22Rv1 (cell line): Measurements from ENCODE around the gene FGD2.
A peak's percentile ranks its signal among the peaks of the same experiment; 100 is the strongest.
"Not testable (repeated sequence)": the region's sequence is repeated elsewhere in the genome, so short reads cannot be mapped to it uniquely, and the experiment has no call there.

ENCODE experiments used
- H3K27ac ChIP-seq: fragments of 450-650 bp; 2 replicates; pipeline ENCODE4 v1.5.1; 2017
- CTCF ChIP-seq: fragments of 450-650 bp; IDR thresholded peaks from 2 replicates; pipeline ENCODE4 v1.5.1; 2017; ENCODE audit warnings: mild to moderate bottlenecking
- ZFX ChIP-seq: fragments of 450-650 bp; IDR thresholded peaks from 2 replicates; pipeline ENCODE4 v1.6.1; 2017; ENCODE audit warnings: antibody characterized with exemption, borderline replicate concordance

FGD2 gene

DNA sequence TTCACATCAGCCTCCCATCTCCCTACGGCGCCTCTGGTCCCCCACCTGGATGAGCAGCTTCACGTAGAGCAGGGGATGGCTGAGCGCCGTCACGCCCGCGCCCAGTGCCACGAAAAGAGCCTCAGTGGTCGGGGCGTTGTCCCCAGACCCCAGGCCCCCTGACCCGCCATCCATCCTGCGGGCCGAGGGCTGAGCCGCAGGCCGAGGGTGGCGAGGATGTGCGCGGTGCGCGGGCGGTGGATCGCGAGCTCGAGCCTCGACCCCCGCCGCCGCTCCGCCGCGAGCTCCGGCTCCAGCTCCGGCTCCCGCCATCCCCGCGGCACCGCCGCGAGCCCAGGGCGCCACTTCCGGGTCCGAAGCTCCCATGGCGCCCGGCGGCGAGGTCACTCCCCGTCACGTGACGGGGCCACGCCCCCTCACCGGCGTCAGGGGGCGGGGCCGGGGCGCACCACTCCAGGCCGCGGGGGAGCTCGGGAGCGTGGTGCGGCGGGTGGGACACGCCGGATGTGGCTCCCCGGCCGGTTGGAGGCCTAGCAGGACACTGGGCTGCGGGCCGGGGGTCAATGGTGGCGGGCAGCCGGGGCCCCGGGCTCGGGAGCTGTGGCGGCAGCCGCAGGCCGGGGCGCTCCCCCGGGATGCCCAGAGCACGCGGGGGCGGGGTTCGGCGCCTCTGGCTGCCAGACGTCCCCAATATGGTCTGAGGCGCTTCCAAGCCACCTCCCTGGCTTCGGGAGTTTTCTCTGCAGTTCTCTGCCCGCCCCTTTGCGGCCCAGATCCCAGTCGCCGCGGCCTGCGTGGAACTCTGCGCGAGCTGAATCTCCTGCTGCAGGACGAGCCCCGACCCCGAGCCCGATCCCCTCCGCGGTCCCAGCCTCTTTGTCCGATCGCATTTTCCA is 19.4 kb upstream of the FGD2 start, which contains the start of gene MTCH1:
Gene MTCH1, minus strand, starts transcription at position 389 of the 896 bp plus-strand sequence. Its CDS starts 23 bp downstream, at position 366.
- TF ChIP-seq ZFX: no peak
- TF ChIP-seq CTCF: no peak
- peak within 1 kb of the TSS; percentile 79 for H3K27ac ChIP-seq

GRCh38 chr6:36986704-36987047 is 18.8 kb upstream of the FGD2 start:
- TF ChIP-seq CTCF: no peak
- no peak for TF ChIP-seq ZFX
- peak overlapping the region; percentile 79 for H3K27ac ChIP-seq

DNA sequence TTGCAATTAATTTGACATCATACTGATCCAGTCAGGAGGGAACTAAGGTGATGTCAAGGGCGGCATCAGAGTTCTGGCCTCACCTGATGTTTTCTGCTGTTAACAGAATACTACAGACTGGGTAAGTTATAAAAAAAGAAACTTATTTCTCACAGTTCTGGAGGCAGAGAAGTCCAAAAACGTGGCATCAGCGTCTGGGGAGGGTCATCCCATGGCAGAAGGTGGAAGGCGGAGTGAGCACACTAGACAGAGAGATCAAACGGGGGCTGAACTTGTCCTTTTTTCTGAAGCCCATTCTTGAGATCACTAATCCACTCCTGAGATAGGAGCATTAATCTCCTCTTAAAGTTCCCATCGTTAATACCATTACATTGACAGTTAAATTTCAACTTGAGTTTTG is 16.2 kb upstream of the FGD2 start:
- no peak for TF ChIP-seq CTCF
- TF ChIP-seq ZFX: no peak

DNA sequence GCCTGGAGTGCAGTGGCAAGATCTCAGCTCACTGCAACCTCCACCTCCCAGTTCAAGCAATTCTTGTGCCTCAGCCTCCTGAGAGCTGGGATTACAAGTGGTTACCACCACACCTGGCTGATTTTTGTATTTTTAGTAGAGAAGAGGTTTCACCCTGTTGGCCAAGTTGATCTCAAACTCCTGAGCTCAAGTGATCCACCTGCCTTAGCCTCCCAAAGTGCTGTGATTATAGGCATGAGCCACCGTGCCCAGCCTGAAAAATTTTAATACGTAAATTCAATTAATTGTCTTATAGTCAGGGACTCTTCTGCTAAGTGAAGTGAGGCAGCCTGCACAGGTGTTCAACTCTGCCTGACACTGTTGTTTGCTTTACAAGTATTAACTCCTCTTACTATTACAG is 15.1 kb upstream of the FGD2 start:
- H3K27ac ChIP-seq: not testable (repeated sequence)

More for the DNA sequence above, 16.2 kb upstream of the FGD2 start:
- no peak overlapping the region for H3K27ac ChIP-seq

DNA sequence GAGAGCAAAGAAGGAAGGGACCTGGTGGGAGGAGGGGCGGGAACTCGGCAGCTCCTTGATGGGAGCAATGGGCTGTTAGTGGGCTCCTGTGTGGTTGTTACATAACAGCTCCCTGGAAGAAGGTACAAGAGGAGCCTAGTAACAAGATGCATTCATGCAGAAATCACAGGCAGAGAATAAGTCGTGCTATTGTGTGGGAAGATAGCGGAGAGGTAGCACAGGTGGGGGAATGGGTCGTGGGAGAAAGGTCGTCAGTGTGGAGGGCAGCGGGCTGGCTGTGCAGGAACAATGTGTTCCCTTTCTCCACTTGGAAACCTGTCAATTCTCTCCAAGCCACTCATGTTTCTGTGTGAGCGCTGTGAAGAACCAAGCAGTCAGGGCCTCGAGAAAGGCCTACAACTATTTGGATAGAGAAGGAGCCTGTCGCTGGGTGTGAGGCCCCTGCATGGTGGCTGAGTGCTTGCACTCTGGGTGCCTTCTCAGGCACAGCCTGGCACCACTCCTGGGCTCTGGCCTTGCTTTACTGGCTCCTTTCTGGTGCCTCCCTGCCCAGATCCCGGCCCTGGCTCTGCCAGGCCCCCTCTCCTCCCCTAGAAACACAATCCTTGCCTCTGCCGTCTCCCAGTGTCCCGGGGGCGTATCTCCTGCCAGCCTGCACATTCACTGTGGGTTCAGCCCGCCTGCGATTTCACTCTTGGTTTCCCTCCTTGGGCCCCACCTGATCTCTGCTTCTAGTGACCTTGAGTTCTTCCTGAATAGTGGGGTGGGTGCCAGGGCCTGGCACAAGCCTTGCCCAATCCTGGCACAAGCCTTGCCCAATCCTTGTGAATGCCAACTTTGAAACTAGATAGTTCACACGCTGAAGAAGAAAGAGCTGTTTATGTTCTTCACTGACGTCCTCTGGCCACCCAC is 7.4 kb upstream of the FGD2 start:
- TF ChIP-seq CTCF (no peak), ZFX (no peak)
- H3K27ac ChIP-seq: peak overlapping the region; percentile 20; the same call in 1 of the 2 replicates

- TF ChIP-seq ZFX: no peak
- no peak for TF ChIP-seq CTCF
- no peak overlapping the region for H3K27ac ChIP-seq
These were observed 6.8 kb upstream of the FGD2 start for GRCh38 chr6:36998723-36999038.

DNA sequence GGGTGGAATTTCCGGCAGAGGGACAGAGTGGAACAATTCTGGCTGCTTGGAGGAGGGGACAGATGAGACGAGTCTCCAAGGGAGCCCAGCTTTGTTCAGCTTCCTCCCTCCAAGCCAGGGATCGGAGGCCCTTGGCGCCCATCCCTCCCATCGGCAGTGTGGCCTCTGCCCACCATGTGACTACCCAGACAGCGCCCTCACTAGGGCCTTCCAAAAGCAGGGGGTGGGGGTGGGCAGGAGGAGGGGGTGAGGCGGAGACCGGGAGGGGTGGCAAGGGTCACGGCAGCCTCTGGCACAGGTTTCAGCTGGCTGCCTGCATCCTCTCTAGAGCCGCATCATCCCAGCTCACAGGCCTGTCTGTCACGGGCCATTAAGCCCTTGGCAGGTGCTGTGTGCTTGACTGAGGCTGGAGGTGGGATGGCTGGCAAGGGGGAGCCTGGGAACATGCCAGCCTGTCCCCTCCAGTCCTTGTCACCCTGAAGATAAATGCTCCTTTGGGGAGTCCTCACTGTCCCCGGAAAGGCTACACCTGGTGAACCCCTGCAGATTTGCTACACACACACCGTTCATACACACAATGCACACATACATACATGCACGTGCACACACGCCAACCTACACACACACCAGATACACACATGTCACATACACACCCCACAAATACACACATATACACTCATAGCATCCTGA is 6.2 kb upstream of the FGD2 start:
- no peak overlapping the region for H3K27ac ChIP-seq
- TF ChIP-seq CTCF: no peak
- no peak for TF ChIP-seq ZFX
